ENCODE measurements around the gene UGT3A1. TPM values are rescaled to one million over a fixed set of nuclear protein-coding genes. Genes with fewer than 3 reads are reported as not detected.
"Not testable (repeated sequence)": the region's sequence is repeated elsewhere in the genome, so short reads cannot be mapped to it uniquely, and the experiment has no call there.

Gene UGT3A1
- total and polyA plus RNA-seq, 8 donors: 0.92 TPM; not detected in 7

DNA sequence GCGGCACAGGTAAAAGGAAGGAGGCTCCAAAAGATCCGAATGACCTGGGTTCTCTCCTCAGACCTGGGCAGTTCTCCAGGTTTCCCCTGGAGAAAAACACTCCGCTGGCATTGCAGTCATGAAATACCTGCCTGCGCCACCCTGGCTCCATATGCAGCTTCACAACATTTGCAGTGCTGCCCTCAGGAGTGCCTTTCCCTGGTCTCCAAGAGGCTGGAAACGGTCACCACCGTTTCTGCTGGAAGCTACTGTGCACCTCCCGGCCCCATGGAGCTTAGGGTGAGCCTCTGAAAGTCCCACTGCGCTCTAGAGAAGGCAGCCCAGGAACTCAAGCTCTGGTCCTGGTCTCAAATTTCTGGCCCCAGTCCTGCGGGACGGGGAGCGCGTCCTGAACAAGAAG lies 670 bp downstream of the UGT3A1 start:
- H3K36me3 ChIP-seq: no peaks in the 10 kb centered on the region
- no peak overlapping the region for H3K27ac ChIP-seq
- no peak overlapping the region for H3K4me3 ChIP-seq
- intact Hi-C loops (cut with DNase I; ENCODE audit: low total_unique reads): no loop called here
- H3K4me1 ChIP-seq: no peaks in the 10 kb centered on the region
- H3K27me3 ChIP-seq: peaks cover 0 to 22% (median 0%) of the 10 kb centered on the region in 3 donors
- TF ChIP-seq EP300 (IDR thresholded peaks at IDR 0.05): no peak
- TF ChIP-seq, protein P1, sequence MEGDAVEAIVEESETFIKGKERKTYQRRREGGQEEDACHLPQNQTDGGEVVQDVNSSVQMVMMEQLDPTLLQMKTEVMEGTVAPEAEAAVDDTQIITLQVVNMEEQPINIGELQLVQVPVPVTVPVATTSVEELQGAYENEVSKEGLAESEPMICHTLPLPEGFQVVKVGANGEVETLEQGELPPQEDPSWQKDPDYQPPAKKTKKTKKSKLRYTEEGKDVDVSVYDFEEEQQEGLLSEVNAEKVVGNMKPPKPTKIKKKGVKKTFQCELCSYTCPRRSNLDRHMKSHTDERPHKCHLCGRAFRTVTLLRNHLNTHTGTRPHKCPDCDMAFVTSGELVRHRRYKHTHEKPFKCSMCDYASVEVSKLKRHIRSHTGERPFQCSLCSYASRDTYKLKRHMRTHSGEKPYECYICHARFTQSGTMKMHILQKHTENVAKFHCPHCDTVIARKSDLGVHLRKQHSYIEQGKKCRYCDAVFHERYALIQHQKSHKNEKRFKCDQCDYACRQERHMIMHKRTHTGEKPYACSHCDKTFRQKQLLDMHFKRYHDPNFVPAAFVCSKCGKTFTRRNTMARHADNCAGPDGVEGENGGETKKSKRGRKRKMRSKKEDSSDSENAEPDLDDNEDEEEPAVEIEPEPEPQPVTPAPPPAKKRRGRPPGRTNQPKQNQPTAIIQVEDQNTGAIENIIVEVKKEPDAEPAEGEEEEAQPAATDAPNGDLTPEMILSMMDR (IDR thresholded peaks at IDR 0.05): no peak
- no peak for TF ChIP-seq POLR2AphosphoS5 (IDR thresholded peaks at IDR 0.05)
- TF ChIP-seq POLR2A (IDR thresholded peaks at IDR 0.05): no peak
- 23 to 37% (median 28%) methylated on average over 12 of the region's 12 CpGs for WGBS, 5 donors
- H3K9me3 ChIP-seq: no peaks in the 10 kb centered on the region
- no peak for DNase-seq

DNA sequence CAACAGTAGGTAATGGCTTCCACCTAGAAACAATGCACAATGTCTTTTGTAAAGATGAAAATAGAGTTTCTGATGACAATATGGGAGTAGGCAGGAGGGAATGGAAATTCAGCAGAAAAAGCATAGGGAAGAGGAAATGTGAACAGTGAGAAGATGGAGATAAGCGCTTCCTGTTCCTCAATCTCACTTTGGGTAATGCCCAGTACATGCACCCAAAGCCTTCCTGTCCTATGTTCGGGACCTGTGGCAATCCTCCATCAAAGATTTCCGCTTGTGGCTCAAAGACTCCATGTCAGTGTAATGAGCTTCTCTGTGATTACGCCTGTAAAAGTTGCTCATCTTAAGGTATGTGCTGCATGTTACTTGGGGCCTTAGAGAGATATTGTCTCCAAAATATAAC lies 2.7 kb downstream of the UGT3A1 start:
- intact Hi-C loops (cut with DNase I; ENCODE audit: low total_unique reads): no loop called here
- TF ChIP-seq POLR2A (IDR thresholded peaks at IDR 0.05) (no peak), EP300 (IDR thresholded peaks at IDR 0.05) (no peak), POLR2AphosphoS5 (IDR thresholded peaks at IDR 0.05) (no peak)
- TF ChIP-seq, protein P1 (IDR thresholded peaks at IDR 0.05): no peak
- Histone ChIP-seq H3K4me1 (no peaks in the 10 kb centered on the region), H3K4me3 (no peak overlapping the region), H3K9me3 (no peaks in the 10 kb centered on the region), H3K27me3 (peaks cover 0 to 22% (median 0%) of the 10 kb centered on the region in 3 donors), H3K27ac (no peak overlapping the region), H3K36me3 (no peaks in the 10 kb centered on the region)
- WGBS, 5 donors: 52 to 88% (median 81%) methylated on average over 4 of the region's 4 CpGs
- DNase-seq: no peak

DNA sequence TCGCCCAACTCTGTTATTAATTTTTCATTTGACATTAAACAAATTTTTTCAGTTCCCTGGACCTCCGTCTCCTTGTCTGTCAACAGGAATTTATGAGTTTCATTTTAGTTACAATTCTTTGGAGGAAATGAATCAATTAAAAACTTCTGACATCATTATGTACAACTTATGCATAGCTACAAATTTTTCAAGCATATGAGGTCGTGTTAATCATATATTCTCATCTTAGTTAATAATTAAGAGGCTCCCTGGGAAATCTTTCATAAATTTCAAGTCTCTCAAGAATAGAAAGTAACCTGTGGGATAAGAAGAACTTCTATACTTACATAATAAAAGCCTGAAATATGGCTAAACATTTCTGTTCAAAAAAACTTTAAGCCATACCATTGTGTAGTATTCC lies 3.4 kb downstream of the UGT3A1 start:
- no peak for DNase-seq
- no peaks in the 10 kb centered on the region for H3K36me3 ChIP-seq
- intact Hi-C loops (cut with DNase I; ENCODE audit: low total_unique reads): no loop called here
- H3K4me3 ChIP-seq: no peak overlapping the region
- no peak overlapping the region for H3K27ac ChIP-seq
- no peaks in the 10 kb centered on the region for H3K4me1 ChIP-seq
- peaks cover 0 to 22% (median 0%) of the 10 kb centered on the region in 3 donors for H3K27me3 ChIP-seq
- WGBS, 5 donors: 34 to 57% (median 44%) methylated on average over 3 of the region's 3 CpGs
- TF ChIP-seq, protein P1 (IDR thresholded peaks at IDR 0.05): no peak
- TF ChIP-seq POLR2A (IDR thresholded peaks at IDR 0.05) (no peak), POLR2AphosphoS5 (IDR thresholded peaks at IDR 0.05) (no peak), EP300 (IDR thresholded peaks at IDR 0.05) (no peak)
- no peaks in the 10 kb centered on the region for H3K9me3 ChIP-seq

DNA sequence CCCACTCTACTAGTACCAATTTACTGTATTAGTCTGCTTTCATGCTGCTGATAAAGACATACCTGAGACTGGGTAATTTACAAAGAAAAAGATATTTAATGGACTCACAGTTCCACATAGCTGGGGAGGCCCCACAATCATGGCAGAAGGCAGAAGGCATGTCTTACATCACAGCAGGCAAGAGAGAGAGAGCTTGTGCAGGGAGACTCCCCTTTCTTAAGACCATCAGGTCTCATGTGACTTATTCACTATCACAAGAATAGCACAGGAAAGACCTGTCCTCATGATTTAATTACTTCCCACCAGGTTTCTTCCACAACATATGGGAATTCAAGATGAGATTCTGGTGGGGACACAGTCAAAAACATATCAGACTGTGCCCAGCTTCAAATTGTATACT lies 11.5 kb downstream of the UGT3A1 start:
- Histone ChIP-seq H3K4me3 (no peak overlapping the region), H3K27ac (no peak overlapping the region), H3K4me1 (no peaks in the 10 kb centered on the region), H3K27me3 (no peaks in the 10 kb centered on the region), H3K36me3 (no peaks in the 10 kb centered on the region), H3K9me3 (peaks cover 5 to 19% (median 10%) of the 10 kb centered on the region in 4 donors)
- TF ChIP-seq, protein P1 (IDR thresholded peaks at IDR 0.05): no peak
- no peak for TF ChIP-seq POLR2AphosphoS5 (IDR thresholded peaks at IDR 0.05)
- TF ChIP-seq EP300 (IDR thresholded peaks at IDR 0.05): no peak
- no peak for TF ChIP-seq POLR2A (IDR thresholded peaks at IDR 0.05)
- DNase-seq: no peak
- intact Hi-C loops (cut with DNase I; ENCODE audit: low total_unique reads): no loop called here

DNA sequence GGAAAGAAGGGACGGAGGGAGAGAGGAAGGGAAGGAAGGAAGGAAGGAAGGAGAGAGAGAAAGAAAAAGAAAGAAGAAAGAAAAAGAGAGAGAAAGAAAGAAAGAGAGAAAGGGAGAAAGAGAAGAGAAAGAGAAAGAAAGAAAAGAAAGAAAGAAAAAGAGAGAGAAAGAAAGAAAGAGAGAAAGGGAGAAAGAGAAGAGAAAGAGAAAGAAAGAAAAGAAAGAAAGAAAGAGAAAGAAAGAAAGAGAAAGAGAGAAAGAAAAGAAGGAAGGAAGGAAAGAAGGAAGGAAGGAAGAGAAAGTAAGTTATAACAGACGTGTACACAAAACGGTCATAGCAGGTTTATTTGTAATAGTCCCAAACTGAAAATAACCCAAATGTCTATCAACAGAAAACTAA lies 14.3 kb downstream of the UGT3A1 start:
- H3K27ac ChIP-seq; intact Hi-C loops (cut with DNase I; ENCODE audit: low total_unique reads); H3K36me3 ChIP-seq; H3K27me3 ChIP-seq; H3K4me1 ChIP-seq; DNase-seq; H3K4me3 ChIP-seq: not testable (repeated sequence)
- H3K9me3 ChIP-seq: peaks cover 2 to 14% (median 5%) of the 10 kb centered on the region in 4 donors
- WGBS, 5 donors: 52 to 92% (median 71%) methylated on average over 3 of the region's 3 CpGs
